Lower lobe of right lung (tissue), 2 donors: Measurements from ENCODE around the gene PALS1. TPM values are rescaled to one million over a fixed set of nuclear protein-coding genes. Genes with fewer than 3 reads are reported as not detected.

Experiments
- ATAC-seq, 2 donors: fragments of 200-7000 bp; cut with Tn5 transposase; one replicate each; pipeline ENCODE4 v1.9.1; 2020 to 2022; ENCODE audit warnings: mild to moderate bottlenecking in 2 of 2, moderate library complexity in 2 of 2
- DNase-seq: peaks from one replicate; pipeline ENCODE4 v3.0.0-alpha.2; 2020
- H3K27ac ChIP-seq: fragments of 200-600 bp; one replicate; pipeline ENCODE4 v1.8.0; 2022
- H3K27me3 ChIP-seq: fragments of 200-600 bp; one replicate; pipeline ENCODE4 v1.8.0; 2022; ENCODE audit warnings: low read depth
- H3K36me3 ChIP-seq: fragments of 200-600 bp; one replicate; pipeline ENCODE4 v1.8.0; 2022; ENCODE audit warnings: mild to moderate bottlenecking
- H3K4me1 ChIP-seq: fragments of 200-600 bp; one replicate; pipeline ENCODE4 v1.8.0; 2022
- H3K4me3 ChIP-seq: fragments of 200-600 bp; one replicate; pipeline ENCODE4 v1.8.0; 2022; ENCODE audit warnings: mild to moderate bottlenecking
- H3K9me3 ChIP-seq: fragments of 200-600 bp; one replicate; pipeline ENCODE4 v1.8.0; 2022
- CTCF ChIP-seq: fragments of 200-600 bp; IDR thresholded peaks from one replicate; pipeline ENCODE4 v1.8.0; 2022; ENCODE audit warnings: antibody characterized with exemption, mild to moderate bottlenecking
- intact Hi-C: fragments of 100-400 bp; cut with DNase I; formaldehyde crosslinking; loops from one replicate; pipeline ENCODE4 v1.11.0; 2022
- total RNA-seq: library from RNA; stranded (reverse); fragmentation: NEBNext Ultra II Directional; extraction: Animal tissue kit (Norgen Biotek cat#: 25700); gene quantifications from one replicate; pipeline ENCODE4 v1.2.1, GENCODE V29; 2021
- donor health status: DM: no; HTN: yes; CAD: no; lungs with severe emphysema.

Gene PALS1
- total RNA-seq, 1 donor from 2014 or later = 29.1 TPM

GRCh38 chr14:67228325-67228984 is 12.8 kb upstream of the PALS1 start:
- Histone ChIP-seq H3K9me3 (no peaks in the 10 kb centered on the region), H3K4me3 (no peak overlapping the region), H3K36me3 (no peaks in the 10 kb centered on the region), H3K27me3 (no peaks in the 10 kb centered on the region), H3K27ac (no peak overlapping the region), H3K4me1 (no peaks in the 10 kb centered on the region)
- no peak for DNase-seq
- no peak for ATAC-seq
- intact Hi-C loops = no loop called here
- TF ChIP-seq CTCF = no peak

- ATAC-seq (no peak), DNase-seq (no peak)
- no peaks in the 10 kb centered on the region for H3K4me1 ChIP-seq
- H3K4me3 ChIP-seq = no peak overlapping the region
- no peak overlapping the region for H3K27ac ChIP-seq
- H3K27me3 ChIP-seq = no peaks in the 10 kb centered on the region
- intact Hi-C loops = no loop called here
- no peak for TF ChIP-seq CTCF
- H3K9me3 ChIP-seq = no peaks in the 10 kb centered on the region
- H3K36me3 ChIP-seq = no peaks in the 10 kb centered on the region
Observed at GRCh38 chr14:67232066-67232465, 9.2 kb upstream of the PALS1 start.

- no peak overlapping the region for H3K27ac ChIP-seq
- intact Hi-C loops = no loop called here
- no peak for TF ChIP-seq CTCF
Observed at GRCh38 chr14:67232621-67233020, 8.6 kb upstream of the PALS1 start.

GRCh38 chr14:67237591-67237990 is 3.6 kb upstream of the PALS1 start:
- TF ChIP-seq CTCF = no peak
- H3K27me3 ChIP-seq = no peaks in the 10 kb centered on the region
- ATAC-seq (no peak), DNase-seq (no peak)
- H3K36me3 ChIP-seq = no peaks in the 10 kb centered on the region
- H3K27ac ChIP-seq = no peak overlapping the region
- no peak overlapping the region for H3K4me3 ChIP-seq
- H3K4me1 ChIP-seq = peaks cover 5% of the 10 kb centered on the region
- no peaks in the 10 kb centered on the region for H3K9me3 ChIP-seq
- intact Hi-C loops = no loop called here

More at GRCh38 chr14:67232621-67233020, 8.6 kb upstream of the PALS1 start:
- Histone ChIP-seq H3K9me3 (no peaks in the 10 kb centered on the region), H3K27me3 (no peaks in the 10 kb centered on the region), H3K36me3 (no peaks in the 10 kb centered on the region), H3K4me3 (no peak overlapping the region), H3K4me1 (no peaks in the 10 kb centered on the region)
- ATAC-seq (peak in 1 of 2 donors; percentile 55), DNase-seq (no peak)

GRCh38 chr14:67239582-67239981 is 1.7 kb upstream of the PALS1 start:
- H3K27ac ChIP-seq = no peak overlapping the region
- DNase-seq (no peak), ATAC-seq (no peak)
- no peaks in the 10 kb centered on the region for H3K27me3 ChIP-seq
- H3K36me3 ChIP-seq = no peaks in the 10 kb centered on the region
- peaks cover 9% of the 10 kb centered on the region for H3K4me1 ChIP-seq
- H3K9me3 ChIP-seq = no peaks in the 10 kb centered on the region
- peak overlapping the region; percentile 88 for H3K4me3 ChIP-seq
- intact Hi-C loops = no loop called here
- no peak for TF ChIP-seq CTCF
